HG02970 (cell line): ENCODE results near the gene CALHM1.

Experiments used
- ATAC-seq: cut with Tn5 transposase; IDR thresholded peaks from one replicate; pipeline ENCODE4 v1.9.1; 2021; ENCODE audit warnings: mild to moderate bottlenecking, moderate library complexity, moderate number of reproducible peaks; ENCODE audit not compliant: unreplicated experiment, low FRiP score

The CALHM1 gene

DNA sequence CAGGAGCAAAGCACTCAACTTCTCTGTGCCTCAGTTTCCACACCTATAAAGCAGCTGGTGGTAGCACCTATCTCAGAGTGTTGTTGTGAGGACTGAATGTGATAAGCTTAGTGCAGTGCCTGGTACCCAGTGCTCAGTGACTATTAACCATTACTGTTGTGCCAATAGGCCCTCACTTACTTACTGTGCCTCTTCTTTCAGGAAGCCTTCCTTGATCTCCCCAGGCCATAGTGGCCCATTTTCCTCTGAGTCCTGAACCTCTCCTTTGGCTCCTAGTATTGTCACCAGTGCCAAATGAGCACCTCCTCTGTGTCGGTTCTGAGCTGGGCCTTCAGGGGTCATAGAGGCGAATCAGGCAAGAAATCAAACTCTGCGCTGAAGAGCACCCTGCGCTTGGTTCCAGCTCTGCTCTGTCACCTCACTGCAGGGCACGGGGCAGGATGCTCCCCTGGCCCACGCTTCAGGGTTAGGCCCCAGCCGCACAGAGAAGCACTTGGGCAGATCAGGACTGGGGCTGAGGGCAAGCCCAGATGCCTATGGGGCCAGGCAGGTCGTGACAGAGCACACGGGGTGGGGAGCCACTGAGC lies 2.5 kb downstream of the CALHM1 start:
- ATAC-seq = no peak

- ATAC-seq = no peak
Measured at GRCh38 chr10:103455235-103455634, 3.5 kb downstream of the CALHM1 start.

- ATAC-seq = no peak
Measured at GRCh38 chr10:103454026-103454425, 4.7 kb downstream of the CALHM1 start.

DNA sequence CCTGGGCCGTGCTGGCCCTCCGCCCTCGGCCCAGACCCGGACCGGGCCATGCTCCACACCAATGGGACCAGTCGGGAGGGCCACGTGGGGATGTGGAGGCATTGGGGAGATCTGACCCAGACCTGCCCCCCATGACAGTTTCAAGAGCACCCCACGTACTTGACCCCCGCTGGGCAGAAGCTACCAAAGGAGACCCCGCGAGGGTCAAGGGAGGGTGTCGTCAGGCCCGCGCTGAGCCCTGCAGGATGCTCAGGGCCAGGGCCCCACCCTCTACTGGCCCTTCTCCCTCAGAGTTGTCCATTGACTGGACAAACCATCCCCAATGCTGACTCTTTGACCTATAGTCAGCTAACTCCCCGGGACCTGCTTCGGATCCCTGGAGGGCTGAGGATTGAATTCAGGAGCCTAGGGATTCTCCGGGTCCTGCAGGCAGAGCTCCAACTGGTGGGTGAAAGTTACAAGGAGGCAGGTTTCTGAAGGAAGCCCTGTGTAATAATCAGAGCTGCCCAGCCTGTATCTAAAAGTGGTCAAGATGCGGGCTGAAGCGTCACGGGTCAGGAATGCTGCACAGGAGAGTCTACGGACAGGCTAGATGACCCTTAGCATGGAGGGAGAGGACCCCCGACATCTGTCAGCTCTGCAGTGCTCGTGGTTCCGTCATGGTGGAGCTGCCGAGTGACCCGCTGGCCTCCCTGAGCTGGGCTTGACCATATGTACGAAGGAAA lies 6.0 kb downstream of the CALHM1 start:
- no peak for ATAC-seq

- peak; percentile 61 for ATAC-seq
Measured at GRCh38 chr10:103451831-103452505, 6.7 kb downstream of the CALHM1 start, which contains the start of gene CALHM2. TSS of gene CALHM2 (minus strand) at chr10:103452370. CDS start at chr10:103449941, 2,429 bp downstream.

GRCh38 chr10:103451091-103451813 lies 7.4 kb downstream of the CALHM1 start:
- ATAC-seq = no peak

DNA sequence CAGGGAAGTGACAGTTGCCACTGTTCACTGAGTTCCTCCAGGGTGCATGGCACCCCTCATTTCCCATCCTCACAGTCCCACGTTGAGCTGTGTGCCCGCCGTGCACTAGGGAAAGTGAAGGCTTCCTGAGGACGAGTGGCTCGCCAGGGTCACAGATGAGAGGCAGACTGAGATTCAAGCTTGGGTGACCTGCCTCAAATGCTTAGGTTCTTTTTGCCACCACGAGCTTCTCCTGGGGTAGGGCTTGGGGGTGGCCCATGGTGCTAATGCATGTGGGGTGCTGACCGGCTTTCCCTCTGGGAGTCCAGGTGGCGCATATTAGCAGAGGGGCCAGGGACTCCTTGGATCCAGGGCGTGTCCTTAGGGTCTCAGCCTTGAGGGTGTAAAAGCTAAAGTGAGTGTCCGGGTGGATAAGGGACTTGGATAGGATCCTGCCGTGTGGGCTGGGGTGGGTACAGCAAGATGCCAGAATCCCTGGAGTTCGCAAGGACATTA lies 8.5 kb downstream of the CALHM1 start:
- no peak for ATAC-seq

DNA sequence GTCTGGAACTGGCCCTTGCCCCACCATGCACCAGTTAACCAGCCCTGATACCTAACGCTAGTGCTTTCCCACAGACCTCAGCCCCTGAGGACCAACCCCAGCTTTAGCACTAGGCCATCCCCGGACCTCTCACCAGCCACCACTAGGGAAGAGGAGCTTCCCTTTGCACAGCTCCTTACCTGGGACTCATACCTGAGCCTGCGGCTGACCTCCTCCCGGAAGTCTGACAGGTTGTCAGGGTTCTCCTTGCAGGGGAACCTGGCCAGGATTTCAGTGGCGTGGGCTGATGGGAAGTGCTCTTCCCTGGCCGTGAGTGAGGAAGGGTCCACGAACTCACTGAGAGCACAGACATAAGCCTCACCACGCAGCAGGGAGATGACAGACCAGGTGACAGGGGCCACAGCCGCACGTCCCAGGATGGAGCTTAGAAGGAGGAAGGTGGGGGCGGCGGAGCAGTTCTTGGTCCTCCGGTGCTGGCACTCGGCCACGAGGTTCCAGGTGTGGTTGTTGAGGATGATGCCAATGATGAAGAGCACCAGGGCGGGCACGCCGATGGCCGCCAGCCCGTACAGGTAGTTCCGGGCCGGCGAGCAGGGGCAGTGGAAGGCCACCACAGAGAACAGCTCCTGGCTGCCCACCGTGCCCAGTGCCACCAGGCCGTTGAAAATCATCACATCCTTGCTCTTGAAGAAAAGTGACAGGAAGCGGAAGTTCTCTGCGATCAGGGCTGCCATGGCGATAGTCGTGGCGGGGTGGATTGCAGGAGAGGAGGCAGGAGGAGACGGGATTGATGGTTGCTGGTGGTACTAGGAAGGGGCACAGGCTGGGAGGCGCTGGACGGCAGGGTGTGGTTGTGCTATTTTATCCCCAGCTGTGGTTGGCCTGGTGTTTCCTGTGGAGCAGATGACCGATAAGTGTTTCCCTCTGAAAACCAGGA lies 9.2 kb downstream of the CALHM1 start:
- no peak for ATAC-seq

DNA sequence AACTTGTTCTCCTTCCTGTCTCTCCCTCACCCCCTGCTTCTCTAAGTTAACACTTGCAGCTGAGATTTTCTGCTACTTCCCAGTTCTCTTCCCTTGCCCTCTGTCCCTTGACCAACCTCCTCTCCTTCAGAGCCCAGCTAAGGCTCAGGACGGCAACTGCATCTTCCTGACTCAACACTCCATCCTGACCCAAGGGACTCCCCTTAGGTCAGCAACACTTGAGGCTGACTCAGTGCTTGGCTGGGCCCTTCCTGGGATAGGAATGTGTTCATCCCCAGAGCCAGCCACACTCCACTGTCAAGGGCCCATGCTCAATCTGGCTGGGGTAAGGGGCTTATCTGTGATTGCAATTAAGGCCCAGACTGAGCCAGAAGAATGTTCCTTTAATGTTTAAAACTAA lies 10.0 kb downstream of the CALHM1 start:
- ATAC-seq = no peak

- ATAC-seq = no peak
Measured at GRCh38 chr10:103447187-103447586, 11.5 kb downstream of the CALHM1 start.

DNA sequence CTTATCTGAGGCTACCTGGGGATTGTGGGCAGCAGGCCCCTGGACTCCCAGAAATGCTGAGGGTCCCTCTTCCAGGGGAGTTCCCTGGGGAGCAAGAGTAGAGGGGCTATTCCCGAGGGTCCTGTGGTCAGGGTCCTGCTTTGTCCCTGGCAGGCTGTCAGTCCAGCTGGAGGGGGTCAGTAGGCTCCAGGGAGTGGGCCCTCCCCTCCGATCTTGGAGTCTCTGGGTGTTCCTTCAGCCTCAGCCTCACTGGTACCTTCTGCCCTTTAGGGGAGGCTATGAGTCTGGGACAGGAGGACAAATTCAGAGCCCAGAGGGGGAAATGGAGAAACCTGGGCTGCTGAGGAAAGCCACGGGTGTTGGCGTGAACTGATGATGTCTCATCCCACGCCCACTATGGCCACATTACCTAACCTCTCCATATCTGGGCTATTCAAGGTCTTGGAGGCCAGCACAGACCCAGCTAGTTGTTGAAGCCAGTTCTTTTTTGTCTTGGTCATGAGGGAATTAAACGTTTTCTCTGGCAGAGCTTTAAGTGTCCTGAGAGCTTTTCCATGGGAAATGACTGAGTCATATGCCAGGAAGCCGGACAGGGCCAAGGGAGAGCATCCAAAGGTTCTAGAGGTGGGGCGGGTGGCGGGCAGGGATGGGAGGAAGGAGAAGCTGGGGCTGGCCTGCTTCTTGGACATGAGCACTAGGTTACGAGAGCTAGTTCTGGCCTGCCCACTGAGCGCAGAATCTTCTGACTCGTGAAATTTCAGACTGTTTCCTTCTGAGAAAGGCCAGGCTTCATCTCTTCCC lies 12.7 kb downstream of the CALHM1 start:
- ATAC-seq = no peak

GRCh38 chr10:103445366-103445765 lies 13.3 kb downstream of the CALHM1 start:
- ATAC-seq = no peak

- ATAC-seq = no peak
Measured at GRCh38 chr10:103444478-103444877, 14.2 kb downstream of the CALHM1 start.

DNA sequence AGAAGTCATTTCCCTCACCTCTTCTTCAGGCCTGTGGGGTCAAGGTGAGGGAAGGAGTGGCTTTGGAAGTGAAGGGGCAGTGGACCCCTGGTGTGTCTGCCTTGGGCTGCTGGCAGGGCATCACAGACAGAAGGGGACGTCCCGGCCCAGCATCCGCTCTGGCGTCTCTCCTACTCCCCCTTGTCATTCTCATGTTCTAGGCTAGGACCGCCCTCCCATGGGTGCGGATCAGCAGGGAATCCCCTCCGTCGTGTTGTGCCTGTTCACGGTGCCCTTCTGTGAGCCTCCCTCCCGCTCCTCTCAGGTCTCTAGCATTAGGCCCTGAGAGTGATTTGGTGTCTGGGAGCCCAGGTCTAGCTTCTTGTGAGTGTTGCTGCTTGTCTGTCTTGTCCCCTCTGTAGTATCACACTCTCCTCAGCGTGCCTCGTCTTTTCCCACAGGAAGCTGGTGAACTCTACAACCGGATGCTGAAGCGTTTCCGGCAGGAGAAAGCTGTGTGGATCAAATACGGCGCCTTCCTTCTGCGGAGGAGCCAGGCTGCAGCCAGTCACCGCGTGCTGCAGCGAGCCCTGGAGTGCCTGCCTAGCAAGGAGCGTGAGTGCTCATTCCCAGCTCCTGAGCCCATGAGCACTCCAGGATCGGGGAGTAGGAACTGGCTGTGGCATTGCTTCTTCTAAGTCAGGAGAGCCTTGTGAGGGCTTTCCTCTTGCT lies 15.1 kb downstream of the CALHM1 start:
- no peak for ATAC-seq

DNA sequence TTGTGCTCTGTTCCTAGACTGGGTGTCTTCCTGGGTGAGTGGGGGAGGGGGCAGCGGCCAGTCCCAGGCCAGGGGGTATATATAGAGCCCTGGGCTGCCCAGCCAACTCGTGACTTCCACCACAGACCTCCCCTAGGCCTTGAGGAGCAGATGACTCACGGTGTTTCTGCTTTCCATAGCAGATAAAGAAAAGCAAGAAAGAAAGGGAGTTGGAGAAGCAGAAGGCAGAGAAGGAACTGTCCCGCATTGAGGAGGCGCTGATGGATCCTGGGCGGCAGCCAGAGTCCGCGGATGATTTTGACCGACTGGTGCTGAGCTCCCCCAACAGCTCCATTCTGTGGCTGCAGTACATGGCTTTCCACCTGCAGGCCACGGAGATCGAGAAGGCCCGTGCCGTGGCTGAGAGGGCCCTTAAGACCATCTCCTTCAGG lies 16.7 kb downstream of the CALHM1 start:
- no peak for ATAC-seq

- no peak for ATAC-seq
Measured at GRCh38 chr10:103441611-103442010, 17.1 kb downstream of the CALHM1 start.

DNA sequence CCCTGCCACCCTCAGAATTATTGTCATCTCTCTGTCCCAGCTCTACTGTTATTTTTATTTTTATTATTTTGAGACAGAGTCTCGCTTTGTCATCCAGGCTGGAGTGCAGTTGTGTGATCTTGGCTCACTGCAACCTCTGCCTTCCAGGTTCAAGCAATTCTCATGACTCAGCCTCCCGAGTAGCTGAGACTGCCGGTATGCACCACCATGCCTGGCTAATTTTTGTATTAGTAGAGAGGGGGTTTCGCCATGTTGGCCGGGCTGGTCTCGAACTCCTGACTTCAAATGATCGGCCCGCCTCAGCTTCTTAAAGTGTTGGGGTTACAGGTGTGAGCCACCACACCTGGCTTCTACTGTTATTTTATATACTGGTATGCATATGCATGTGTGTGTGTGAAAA lies 17.5 kb downstream of the CALHM1 start:
- ATAC-seq = no peak

DNA sequence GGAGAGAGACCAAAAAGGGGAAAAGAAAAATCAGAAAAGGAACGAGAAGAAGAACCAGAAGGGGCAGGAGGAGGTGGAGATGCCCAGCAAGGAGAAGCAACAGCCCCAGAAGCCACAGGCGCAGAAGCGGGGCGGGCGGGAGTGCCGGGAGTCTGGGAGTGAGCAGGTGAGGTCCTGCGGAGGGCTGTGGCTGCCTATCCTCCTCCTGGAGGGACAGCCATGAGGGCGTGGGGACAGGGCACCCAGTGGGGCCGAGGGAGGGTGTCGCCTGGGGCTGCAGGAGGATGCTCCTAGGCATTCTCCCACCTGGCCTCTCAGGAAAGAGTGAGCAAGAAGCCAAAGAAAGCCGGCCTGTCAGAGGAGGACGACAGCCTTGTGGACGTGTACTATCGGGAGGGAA lies 18.3 kb downstream of the CALHM1 start:
- no peak for ATAC-seq
